ENCODE results near the gene TMEM117.

The TMEM117 gene

GRCh38 chr12:44405297-44405696 lies 569.4 kb downstream of the TMEM117 start:
- Histone ChIP-seq H3K9ac (ENCODE audit: low read depth, low read length) (no peak overlapping the region), H3K27ac (ENCODE audit: low read length) (no peak overlapping the region), H3K4me3 (ENCODE audit: low read length) (peak overlapping the region; percentile 26; the same call in 1 of the 2 replicates), H3K9me3 (ENCODE audit: insufficient read depth, low read depth, low read length) (no peaks in the 10 kb centered on the region; the same call in 1 of the 2 replicates), H3K4me1 (ENCODE audit: insufficient read depth, low read length) (peaks cover 19% of the 10 kb centered on the region; the same call in 1 of the 2 replicates), H3K36me3 (ENCODE audit: insufficient read depth, low read depth, low read length) (no peaks in the 10 kb centered on the region), H3K27me3 (ENCODE audit: insufficient read depth, low read length) (no peaks in the 10 kb centered on the region)

DNA sequence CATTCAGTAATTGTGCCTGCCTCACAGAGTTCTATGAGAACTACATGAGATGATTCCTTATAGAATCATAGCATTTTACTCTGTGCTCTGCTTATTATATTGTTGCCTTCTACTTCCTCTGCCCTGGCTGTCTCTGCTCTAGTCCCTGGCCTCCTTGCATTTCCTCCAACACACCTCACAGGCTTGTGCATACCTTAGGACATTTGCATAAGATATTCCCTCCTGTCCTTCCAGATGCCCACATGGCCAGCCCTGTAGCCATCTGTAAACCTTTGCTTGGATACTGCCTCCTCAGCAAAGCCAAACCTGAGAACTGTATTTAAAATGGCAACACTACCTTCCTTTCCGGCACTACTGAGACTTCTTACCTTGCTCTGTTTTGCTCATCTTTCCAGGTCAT lies 586.7 kb downstream of the TMEM117 start:
- no peak overlapping the region for H3K9ac ChIP-seq (ENCODE audit: low read depth, low read length)
- peaks cover 3% of the 10 kb centered on the region; the same call in 1 of the 2 replicates for H3K4me1 ChIP-seq (ENCODE audit: insufficient read depth, low read length)
- H3K27ac ChIP-seq (ENCODE audit: low read length), result no peak overlapping the region
- H3K4me3 ChIP-seq (ENCODE audit: low read length), result no peak overlapping the region
- no peaks in the 10 kb centered on the region for H3K36me3 ChIP-seq (ENCODE audit: insufficient read depth, low read depth, low read length)
- H3K9me3 ChIP-seq (ENCODE audit: insufficient read depth, low read depth, low read length), result no peaks in the 10 kb centered on the region
- no peaks in the 10 kb centered on the region for H3K27me3 ChIP-seq (ENCODE audit: insufficient read depth, low read length)

GRCh38 chr12:44428825-44429224 lies 592.9 kb downstream of the TMEM117 start:
- H3K27ac ChIP-seq (ENCODE audit: low read length), result no peak overlapping the region

DNA sequence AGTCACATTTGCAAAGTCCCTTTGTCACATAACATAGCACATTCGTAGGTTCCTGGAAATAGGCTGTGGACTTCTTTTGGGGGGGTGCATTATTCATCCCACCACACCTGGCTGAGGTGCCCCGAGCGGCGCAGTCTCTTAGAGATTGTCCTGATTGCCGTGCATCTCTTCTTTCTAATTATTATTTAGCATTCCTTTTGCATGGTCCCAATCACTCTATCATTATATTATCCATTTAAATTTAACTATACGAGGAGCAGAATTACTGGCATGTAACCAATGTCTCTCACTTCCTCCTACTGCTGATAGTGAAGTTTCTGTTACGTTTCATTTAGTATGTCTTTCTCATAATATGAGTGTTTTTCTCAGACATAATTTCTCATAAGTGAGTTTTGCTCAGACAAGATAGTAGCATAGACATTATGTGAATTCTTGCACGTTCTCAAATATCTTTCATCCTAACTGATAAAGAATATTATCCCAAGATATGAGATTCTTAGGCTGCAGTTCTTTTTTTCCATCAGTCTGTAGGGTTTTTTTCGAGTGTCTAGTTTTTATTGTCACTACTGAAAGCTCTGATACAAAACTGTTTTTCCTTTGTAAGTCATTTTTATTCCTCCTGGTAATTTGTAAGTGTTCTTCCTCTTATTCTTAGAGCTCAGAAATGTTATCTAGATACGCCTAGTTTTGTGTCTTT lies 595.9 kb downstream of the TMEM117 start:
- H3K36me3 ChIP-seq (ENCODE audit: insufficient read depth, low read depth, low read length), result no peaks in the 10 kb centered on the region
- H3K9ac ChIP-seq (ENCODE audit: low read depth, low read length), result no peak overlapping the region
- no peaks in the 10 kb centered on the region for H3K27me3 ChIP-seq (ENCODE audit: insufficient read depth, low read length)
- no peaks in the 10 kb centered on the region for H3K9me3 ChIP-seq (ENCODE audit: insufficient read depth, low read depth, low read length)
- H3K4me3 ChIP-seq (ENCODE audit: low read length), result no peak overlapping the region
- no peak overlapping the region for H3K27ac ChIP-seq (ENCODE audit: low read length)
- H3K4me1 ChIP-seq (ENCODE audit: insufficient read depth, low read length), result peaks cover 21% of the 10 kb centered on the region; the same call in 1 of the 2 replicates

More at GRCh38 chr12:44428825-44429224, 592.9 kb downstream of the TMEM117 start:
- H3K9ac ChIP-seq (ENCODE audit: low read depth, low read length), result peak overlapping the region; percentile 30; the same call in 1 of the 2 replicates
- H3K27me3 ChIP-seq (ENCODE audit: insufficient read depth, low read length), result no peaks in the 10 kb centered on the region
- no peaks in the 10 kb centered on the region for H3K9me3 ChIP-seq (ENCODE audit: insufficient read depth, low read depth, low read length)
- H3K4me3 ChIP-seq (ENCODE audit: low read length), result peak overlapping the region; percentile 8; the same call in 1 of the 2 replicates
- H3K4me1 ChIP-seq (ENCODE audit: insufficient read depth, low read length), result peaks cover 21% of the 10 kb centered on the region; the same call in 1 of the 2 replicates
- H3K36me3 ChIP-seq (ENCODE audit: insufficient read depth, low read depth, low read length), result no peaks in the 10 kb centered on the region

DNA sequence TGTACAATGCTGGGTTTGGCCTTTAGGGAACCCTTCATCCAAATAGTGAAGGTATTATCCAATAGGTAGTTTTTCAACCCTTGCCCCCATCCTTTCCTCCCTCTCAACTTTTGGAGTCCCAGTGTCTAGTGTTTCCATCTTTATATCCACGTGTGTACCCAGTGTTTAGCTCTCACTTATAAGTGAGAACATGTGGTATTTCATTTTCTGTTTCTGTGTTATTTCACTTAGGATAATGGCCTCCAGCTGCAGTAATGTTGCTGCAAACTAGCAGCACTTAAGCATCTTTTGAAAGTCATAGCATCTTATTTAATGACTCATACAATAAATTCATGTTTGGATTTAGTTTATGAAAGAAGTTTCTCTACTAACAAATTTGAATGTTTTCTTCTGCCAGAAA lies 597.8 kb downstream of the TMEM117 start:
- Histone ChIP-seq H3K4me1 (ENCODE audit: insufficient read depth, low read length) (peaks cover 10% of the 10 kb centered on the region; the same call in 1 of the 2 replicates), H3K9ac (ENCODE audit: low read depth, low read length) (no peak overlapping the region), H3K27ac (ENCODE audit: low read length) (no peak overlapping the region), H3K4me3 (ENCODE audit: low read length) (no peak overlapping the region), H3K9me3 (ENCODE audit: insufficient read depth, low read depth, low read length) (no peaks in the 10 kb centered on the region), H3K36me3 (ENCODE audit: insufficient read depth, low read depth, low read length) (no peaks in the 10 kb centered on the region), H3K27me3 (ENCODE audit: insufficient read depth, low read length) (no peaks in the 10 kb centered on the region)

DNA sequence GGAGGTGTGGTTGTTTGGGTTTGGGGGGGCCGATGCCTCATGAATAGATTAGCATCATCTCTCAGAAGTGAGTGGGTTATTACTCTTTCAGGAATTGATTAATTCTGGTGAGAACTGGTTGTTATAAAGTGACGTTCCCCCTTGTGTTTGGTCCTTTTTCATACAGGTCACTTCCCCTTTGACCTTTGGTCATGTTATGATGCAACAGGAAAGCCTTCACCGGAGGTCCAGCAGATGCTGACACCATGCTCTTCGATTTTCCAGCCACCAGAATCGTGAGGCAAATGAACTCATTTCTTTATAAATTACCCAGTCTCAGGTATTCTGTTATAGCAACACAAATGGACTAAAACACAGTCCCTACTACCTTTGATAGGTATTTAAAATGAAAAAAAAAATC lies 600.9 kb downstream of the TMEM117 start:
- Histone ChIP-seq H3K9me3 (ENCODE audit: insufficient read depth, low read depth, low read length) (no peaks in the 10 kb centered on the region), H3K27ac (ENCODE audit: low read length) (no peak overlapping the region), H3K9ac (ENCODE audit: low read depth, low read length) (no peak overlapping the region), H3K4me1 (ENCODE audit: insufficient read depth, low read length) (no peaks in the 10 kb centered on the region), H3K27me3 (ENCODE audit: insufficient read depth, low read length) (no peaks in the 10 kb centered on the region), H3K4me3 (ENCODE audit: low read length) (no peak overlapping the region), H3K36me3 (ENCODE audit: insufficient read depth, low read depth, low read length) (no peaks in the 10 kb centered on the region)

Measured in iPS-20b (cell line).